ENCODE results near the gene HEXD.

HEXD gene

DNA sequence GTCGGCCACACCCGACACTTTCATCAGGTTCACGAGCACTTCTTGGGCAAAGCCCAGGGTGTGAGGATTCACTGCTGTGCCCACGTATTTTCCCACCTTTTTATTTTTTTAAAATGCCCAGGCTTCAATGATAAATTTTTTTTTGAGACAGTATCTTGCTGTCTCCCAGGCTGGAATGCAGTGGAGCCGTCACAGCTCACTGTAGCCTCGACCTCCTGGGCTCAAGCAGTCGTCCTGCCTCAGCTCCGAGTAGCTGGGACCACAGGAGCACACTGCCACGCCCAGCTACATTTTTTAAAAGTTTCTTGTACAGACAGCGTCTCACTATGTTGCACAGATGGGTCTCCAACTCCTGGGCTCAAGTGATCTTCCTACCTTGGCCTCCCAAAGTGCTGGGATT lies 28.8 kb upstream of the HEXD start:
- TF ChIP-seq, protein P1, sequence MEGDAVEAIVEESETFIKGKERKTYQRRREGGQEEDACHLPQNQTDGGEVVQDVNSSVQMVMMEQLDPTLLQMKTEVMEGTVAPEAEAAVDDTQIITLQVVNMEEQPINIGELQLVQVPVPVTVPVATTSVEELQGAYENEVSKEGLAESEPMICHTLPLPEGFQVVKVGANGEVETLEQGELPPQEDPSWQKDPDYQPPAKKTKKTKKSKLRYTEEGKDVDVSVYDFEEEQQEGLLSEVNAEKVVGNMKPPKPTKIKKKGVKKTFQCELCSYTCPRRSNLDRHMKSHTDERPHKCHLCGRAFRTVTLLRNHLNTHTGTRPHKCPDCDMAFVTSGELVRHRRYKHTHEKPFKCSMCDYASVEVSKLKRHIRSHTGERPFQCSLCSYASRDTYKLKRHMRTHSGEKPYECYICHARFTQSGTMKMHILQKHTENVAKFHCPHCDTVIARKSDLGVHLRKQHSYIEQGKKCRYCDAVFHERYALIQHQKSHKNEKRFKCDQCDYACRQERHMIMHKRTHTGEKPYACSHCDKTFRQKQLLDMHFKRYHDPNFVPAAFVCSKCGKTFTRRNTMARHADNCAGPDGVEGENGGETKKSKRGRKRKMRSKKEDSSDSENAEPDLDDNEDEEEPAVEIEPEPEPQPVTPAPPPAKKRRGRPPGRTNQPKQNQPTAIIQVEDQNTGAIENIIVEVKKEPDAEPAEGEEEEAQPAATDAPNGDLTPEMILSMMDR (IDR thresholded peaks at IDR 0.05; ENCODE audit: low read depth, low read length) = no peak
- no peak overlapping the region for H3K4me3 ChIP-seq (ENCODE audit: low read depth, low read length)

GRCh38 chr17:82390015-82390859 lies 27.9 kb upstream of the HEXD start:
- no peak overlapping the region for H3K4me3 ChIP-seq (ENCODE audit: low read depth, low read length)
- TF ChIP-seq, protein P1 (IDR thresholded peaks at IDR 0.05; ENCODE audit: low read depth, low read length) = no peak

GRCh38 chr17:82390860-82391435 lies 27.2 kb upstream of the HEXD start:
- TF ChIP-seq, protein P1 (IDR thresholded peaks at IDR 0.05; ENCODE audit: low read depth, low read length) = no peak
- no peak overlapping the region for H3K4me3 ChIP-seq (ENCODE audit: low read depth, low read length)

DNA sequence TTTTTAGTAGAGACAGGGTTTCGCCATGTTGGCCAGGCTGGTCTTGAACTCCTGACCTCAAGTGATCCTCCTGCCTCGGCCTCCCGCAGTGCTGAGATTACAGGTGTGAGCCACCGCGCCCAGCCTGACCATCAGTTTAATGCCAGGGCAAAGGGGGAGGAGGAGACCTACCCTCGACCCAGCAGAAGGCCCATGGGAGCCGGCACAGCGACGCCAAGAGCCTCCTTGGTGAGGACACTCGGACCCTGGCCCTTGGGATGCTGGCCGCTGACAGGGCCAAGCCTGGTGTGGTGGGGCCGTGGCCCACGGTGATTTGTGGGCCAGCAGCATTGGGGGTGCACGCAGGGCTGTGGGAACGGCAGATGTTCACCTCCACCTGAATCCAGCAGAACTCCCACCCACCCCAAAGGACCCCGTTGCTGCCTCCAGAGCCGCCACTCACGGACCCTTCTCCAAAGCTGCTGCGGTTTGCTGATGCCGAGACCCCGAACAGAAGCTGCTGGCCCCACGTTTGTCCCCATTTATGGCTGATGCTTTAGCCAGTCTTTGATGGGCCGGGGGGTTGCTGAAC lies 26.6 kb upstream of the HEXD start:
- TF ChIP-seq, protein P1 (IDR thresholded peaks at IDR 0.05; ENCODE audit: low read depth, low read length) = no peak
- H3K4me3 ChIP-seq (ENCODE audit: low read depth, low read length) = no peak overlapping the region

DNA sequence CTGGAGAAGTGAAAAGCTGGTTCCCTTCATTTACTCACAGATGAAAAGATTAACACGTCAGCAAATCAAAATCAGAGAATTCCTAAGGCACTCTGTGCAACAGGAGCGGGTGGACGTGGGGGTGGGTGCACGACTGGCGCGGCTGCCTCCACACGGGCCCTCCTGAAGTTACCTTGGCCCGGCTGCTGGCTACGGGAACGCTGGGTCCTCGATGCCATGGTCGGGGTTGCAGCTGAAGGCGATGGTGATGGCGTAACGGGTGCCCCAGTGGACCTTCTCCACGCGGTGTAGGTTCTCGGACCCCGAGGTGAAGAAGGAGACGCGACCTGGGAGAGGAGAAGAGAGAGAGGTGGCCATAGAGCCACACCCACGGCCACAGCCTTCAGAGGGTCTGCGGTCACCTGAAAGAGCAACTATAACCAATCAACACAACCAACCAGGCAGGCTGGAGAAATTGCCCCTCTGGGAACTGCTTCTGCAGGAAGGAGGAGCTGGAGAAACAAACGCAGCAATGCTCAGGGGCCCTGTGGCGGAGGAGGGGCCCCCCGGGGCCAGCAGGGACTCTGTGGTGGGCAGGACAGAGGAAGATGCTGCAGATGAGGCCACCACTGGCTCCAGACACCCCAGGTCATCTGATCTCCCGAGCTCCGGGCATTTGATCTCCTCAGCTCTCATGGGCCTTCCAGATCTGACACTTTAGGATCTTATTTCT lies 25.8 kb upstream of the HEXD start:
- no peak overlapping the region for H3K4me3 ChIP-seq (ENCODE audit: low read depth, low read length)
- TF ChIP-seq, protein P1 (IDR thresholded peaks at IDR 0.05; ENCODE audit: low read depth, low read length) = no peak

- TF ChIP-seq, protein P1 (IDR thresholded peaks at IDR 0.05; ENCODE audit: low read depth, low read length) = no peak
- H3K4me3 ChIP-seq (ENCODE audit: low read depth, low read length) = no peak overlapping the region
Measured at GRCh38 chr17:82392941-82393340, 25.2 kb upstream of the HEXD start.
